Dermis lymphatic vessel endothelial cell (primary cell): ENCODE results near the gene ABI3BP. TPM values are rescaled to one million over a fixed set of nuclear protein-coding genes. Genes with fewer than 3 reads are reported as not detected.

Source experiments
- total RNA-seq: library from RNA; depleted of rRNA; stranded (reverse); fragments of >200 nt; gene quantifications from 2 replicates; pipeline ENCODE4 v1.2.1, GENCODE V29; 2014

The ABI3BP gene, protein sequence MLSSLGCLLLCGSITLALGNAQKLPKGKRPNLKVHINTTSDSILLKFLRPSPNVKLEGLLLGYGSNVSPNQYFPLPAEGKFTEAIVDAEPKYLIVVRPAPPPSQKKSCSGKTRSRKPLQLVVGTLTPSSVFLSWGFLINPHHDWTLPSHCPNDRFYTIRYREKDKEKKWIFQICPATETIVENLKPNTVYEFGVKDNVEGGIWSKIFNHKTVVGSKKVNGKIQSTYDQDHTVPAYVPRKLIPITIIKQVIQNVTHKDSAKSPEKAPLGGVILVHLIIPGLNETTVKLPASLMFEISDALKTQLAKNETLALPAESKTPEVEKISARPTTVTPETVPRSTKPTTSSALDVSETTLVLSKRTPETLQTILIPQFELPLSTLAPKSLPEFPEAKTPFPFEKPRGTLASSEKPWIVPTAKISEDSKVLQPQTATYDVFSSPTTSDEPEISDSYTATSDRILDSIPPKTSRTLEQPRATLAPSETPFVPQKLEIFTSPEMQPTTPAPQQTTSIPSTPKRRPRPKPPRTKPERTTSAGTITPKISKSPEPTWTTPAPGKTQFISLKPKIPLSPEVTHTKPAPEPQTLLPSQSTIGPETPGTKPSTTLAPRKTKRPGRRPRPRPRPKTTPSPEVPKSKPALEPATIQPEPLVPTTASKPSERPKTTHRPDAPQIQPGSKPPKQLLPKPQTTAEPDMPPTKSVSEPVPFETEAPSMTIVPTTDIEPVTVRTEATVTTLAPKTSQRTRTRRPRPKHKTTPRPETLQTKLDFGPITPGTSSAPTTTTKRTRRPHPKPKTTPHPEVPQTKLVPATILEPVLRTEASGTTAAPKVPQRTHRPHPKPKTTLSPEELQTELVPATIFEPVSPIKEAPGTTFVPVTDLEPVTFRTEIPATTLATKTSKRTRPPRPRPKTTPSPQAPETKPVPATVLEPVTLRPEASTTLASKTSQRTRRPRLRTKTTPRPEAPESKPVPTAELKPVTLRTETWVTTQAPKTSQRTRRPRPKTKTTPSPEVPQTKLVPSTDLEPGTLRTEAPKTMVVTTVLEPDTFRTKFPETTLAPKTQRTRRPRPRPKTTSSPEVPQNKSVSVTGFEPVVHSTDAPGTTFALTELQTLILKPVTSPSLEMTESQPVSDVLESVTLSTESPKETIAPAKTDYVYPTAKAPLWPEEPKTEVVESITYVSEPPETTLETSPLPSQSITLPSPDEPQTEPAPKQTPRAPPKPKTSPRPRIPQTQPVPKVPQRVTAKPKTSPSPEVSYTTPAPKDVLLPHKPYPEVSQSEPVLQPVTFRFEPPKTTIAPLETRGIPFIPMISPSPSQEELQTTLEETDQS (N-terminal part only)
- total RNA-seq, result 6.0 and 6.2 TPM in 2 replicates

DNA sequence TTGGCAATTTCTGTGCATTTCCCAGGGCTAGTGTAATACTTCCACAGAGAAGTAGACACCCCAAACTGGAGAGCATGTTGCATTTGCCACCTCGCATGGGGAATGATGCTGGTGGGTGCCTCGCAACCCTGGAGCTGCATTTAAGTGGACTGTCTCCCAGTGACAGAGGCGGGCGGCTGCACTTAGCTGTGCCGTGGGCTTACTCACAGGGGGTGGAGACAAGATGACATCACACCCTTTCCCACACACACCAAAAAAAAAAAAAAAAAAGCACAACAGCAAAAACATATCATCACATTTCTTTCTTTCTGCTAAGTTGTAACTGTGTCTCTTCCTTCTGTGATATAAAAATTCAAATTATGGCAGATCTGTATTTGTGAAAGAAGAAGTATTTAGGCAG, at the start of gene ABI3BP:
ABI3BP (minus strand) TSS at position 113 of the 400 bp plus-strand sequence; CDS start at position 76, 37 bp downstream.

DNA sequence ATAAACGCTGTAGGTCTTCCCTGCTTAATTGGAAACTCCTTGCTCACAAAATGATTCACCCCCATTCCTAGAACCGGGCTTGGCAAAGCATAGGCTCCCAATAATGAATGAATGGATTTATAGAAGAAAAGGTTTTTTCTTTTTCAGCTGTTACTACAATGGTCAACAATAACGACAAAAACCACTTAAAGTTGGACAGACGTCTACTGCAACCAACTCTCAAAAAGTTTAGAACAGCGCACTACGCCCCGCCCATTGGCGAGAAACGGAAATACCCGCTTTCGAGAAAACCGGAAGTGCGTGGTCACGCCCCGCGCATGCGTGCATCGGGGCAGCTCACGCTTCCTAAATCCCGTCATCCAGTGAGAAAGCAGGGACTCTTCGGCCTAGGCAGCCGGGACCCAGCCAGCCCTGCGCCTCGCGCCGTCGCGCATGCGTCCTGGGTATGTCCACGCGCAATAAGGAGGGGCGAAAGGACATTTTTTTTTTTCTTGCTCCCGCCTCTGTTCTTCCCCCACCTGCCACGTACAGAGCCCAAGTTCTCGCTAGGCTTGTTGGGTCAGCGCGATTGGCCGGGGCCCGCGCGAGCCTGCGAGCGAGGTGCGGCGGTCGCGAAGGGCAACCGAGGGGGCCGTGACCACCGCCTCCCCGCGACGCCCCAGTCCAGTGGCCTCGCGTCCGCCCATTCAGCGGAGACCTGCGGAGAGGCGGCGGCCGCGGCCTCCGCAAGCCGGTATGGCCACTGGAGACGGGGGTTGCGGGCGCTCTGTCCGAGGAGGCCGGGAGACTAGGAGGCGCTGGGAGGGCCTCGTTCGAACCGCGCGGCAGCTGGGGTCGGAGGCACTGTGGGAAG, 284.0 kb downstream of the ABI3BP start, which contains the start of gene TFG:
TFG (plus strand) TSS at position 506 of the 853 bp plus-strand sequence. CDS start 4,192 bp downstream, outside the sequence.

